Osteoblast (primary cell): ENCODE results near the gene LGI1. TPM values are rescaled to one million over a fixed set of nuclear protein-coding genes. Genes with fewer than 3 reads are reported as not detected.
"Not testable (repeated sequence)": the region's sequence is repeated elsewhere in the genome, so short reads cannot be mapped to it uniquely, and the experiment has no call there.

Experiments
- DNase-seq: peaks from one replicate; pipeline ENCODE4 v3.0.0; 2011; ENCODE audit warnings: low spot score, mixed read lengths; ENCODE audit not compliant: insufficient read length; ENCODE audit errors: missing footprints
- H2AFZ ChIP-seq: 2 replicates; pipeline ENCODE4 v1.6.0; 2011; ENCODE audit warnings: mild to moderate bottlenecking, low read length
- H3K27ac ChIP-seq: 2 replicates; pipeline ENCODE4 v1.5.1; 2011; ENCODE audit warnings: mild to moderate bottlenecking, low read depth, low read length, moderate library complexity
- H3K27me3 ChIP-seq: 2 replicates; pipeline ENCODE4 v1.6.0; 2012; ENCODE audit warnings: mild to moderate bottlenecking, control low read depth, inconsistent platforms, low read length, moderate library complexity; ENCODE audit not compliant: insufficient read depth
- H3K36me3 ChIP-seq: 2 replicates; pipeline ENCODE4 v1.5.1; 2011; ENCODE audit warnings: mild to moderate bottlenecking, low read length, control low read depth, moderate library complexity; ENCODE audit not compliant: insufficient read depth
- H3K4me1 ChIP-seq: 2 replicates; pipeline ENCODE4 v1.5.1; 2011; ENCODE audit warnings: mild to moderate bottlenecking, low read length, control low read depth, moderate library complexity; ENCODE audit not compliant: insufficient read depth
- H3K4me2 ChIP-seq: 2 replicates; pipeline ENCODE4 v1.6.0; 2011; ENCODE audit warnings: mild to moderate bottlenecking, low read length; ENCODE audit not compliant: insufficient read depth
- H3K4me3 ChIP-seq: fragments of 200-600 bp; sonication (generic); 3 replicates; pipeline ENCODE4 v1.5.1; 2012; ENCODE audit warnings: mild to moderate bottlenecking, low read length, inconsistent platforms; ENCODE audit not compliant: insufficient read depth
- H3K79me2 ChIP-seq: 2 replicates; pipeline ENCODE4 v1.6.0; 2012; ENCODE audit warnings: mild to moderate bottlenecking, low read length, control low read depth, inconsistent platforms; ENCODE audit not compliant: insufficient read depth
- H3K9me3 ChIP-seq: 2 replicates; pipeline ENCODE4 v1.5.1; 2011; ENCODE audit warnings: low read depth, low read length, control low read depth
- H4K20me1 ChIP-seq: 2 replicates; pipeline ENCODE4 v1.6.0; 2012; ENCODE audit warnings: mild to moderate bottlenecking, low read length, control low read depth; ENCODE audit not compliant: insufficient read depth
- CTCF ChIP-seq: IDR thresholded peaks from 2 replicates; pipeline ENCODE4 v1.5.1; 2011; ENCODE audit warnings: mild to moderate bottlenecking, low read depth, low read length, moderate library complexity; ENCODE audit errors: extremely low read depth
- total RNA-seq: library from RNA; depleted of rRNA; stranded (reverse); fragments of >200 nt; gene quantifications from 2 replicates; pipeline ENCODE4 v1.2.3, GENCODE V29; 2012

Gene LGI1
- total RNA-seq, 1 donor: not detected

GRCh38 chr10:93820434-93820833, 62.7 kb downstream of the LGI1 start:
- H2AFZ ChIP-seq: no peak overlapping the region
- peaks cover 11% of the 10 kb centered on the region for H3K27me3 ChIP-seq
- no peak for DNase-seq
- no peak overlapping the region for H3K4me2 ChIP-seq
- no peaks in the 10 kb centered on the region for H4K20me1 ChIP-seq
- peaks cover 12% of the 10 kb centered on the region for H3K4me1 ChIP-seq
- no peak overlapping the region for H3K27ac ChIP-seq
- no peak for TF ChIP-seq CTCF
- H3K9me3 ChIP-seq: no peaks in the 10 kb centered on the region
- no peaks in the 10 kb centered on the region for H3K36me3 ChIP-seq
- no peaks in the 10 kb centered on the region for H3K79me2 ChIP-seq
- H3K4me3 ChIP-seq: no peak overlapping the region

GRCh38 chr10:93821051-93821772, 63.5 kb downstream of the LGI1 start:
- no peak overlapping the region for H3K27ac ChIP-seq
- H4K20me1 ChIP-seq: no peaks in the 10 kb centered on the region
- no peaks in the 10 kb centered on the region for H3K79me2 ChIP-seq
- no peaks in the 10 kb centered on the region for H3K36me3 ChIP-seq
- TF ChIP-seq CTCF: peak; percentile 60
- H3K4me2 ChIP-seq: no peak overlapping the region
- DNase-seq: no peak
- peaks cover 11% of the 10 kb centered on the region for H3K27me3 ChIP-seq
- H3K4me1 ChIP-seq: peaks cover 4% of the 10 kb centered on the region
- H2AFZ ChIP-seq: no peak overlapping the region
- no peak overlapping the region for H3K4me3 ChIP-seq
- H3K9me3 ChIP-seq: no peaks in the 10 kb centered on the region

DNA sequence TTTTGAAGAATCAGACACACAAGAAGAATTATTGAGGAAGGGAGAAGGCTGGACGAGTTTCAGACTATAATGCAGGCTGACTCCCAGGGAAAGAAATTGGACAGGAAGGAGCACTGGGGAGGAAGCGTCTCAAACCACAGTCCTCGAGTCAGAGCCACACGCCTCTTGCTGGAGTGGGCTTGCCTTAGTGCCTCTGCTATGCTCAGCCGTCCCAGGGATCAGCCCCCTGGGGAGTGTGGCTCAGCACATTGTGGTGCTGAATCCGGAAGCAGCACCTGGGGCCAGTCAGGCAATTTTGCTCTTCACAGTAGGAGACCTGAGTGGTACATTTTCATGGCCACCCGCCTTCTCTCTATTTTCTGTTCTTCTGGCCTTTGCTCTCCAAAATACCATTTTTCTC, 68.6 kb downstream of the LGI1 start:
- H3K9me3 ChIP-seq: no peaks in the 10 kb centered on the region
- no peaks in the 10 kb centered on the region for H3K4me1 ChIP-seq
- H3K27me3 ChIP-seq: peaks cover 10% of the 10 kb centered on the region
- no peak for TF ChIP-seq CTCF
- no peak overlapping the region for H3K27ac ChIP-seq
- no peaks in the 10 kb centered on the region for H3K36me3 ChIP-seq
- no peak overlapping the region for H3K4me3 ChIP-seq
- H4K20me1 ChIP-seq: no peaks in the 10 kb centered on the region
- DNase-seq: no peak
- H3K4me2 ChIP-seq: no peak overlapping the region
- no peaks in the 10 kb centered on the region for H3K79me2 ChIP-seq
- H2AFZ ChIP-seq: peak overlapping the region; percentile 57

GRCh38 chr10:93827056-93827804, 69.5 kb downstream of the LGI1 start:
- DNase-seq: no peak
- no peaks in the 10 kb centered on the region for H4K20me1 ChIP-seq
- peaks cover 10% of the 10 kb centered on the region for H3K27me3 ChIP-seq
- no peak for TF ChIP-seq CTCF
- no peak overlapping the region for H3K27ac ChIP-seq
- H2AFZ ChIP-seq: no peak overlapping the region
- H3K9me3 ChIP-seq: no peaks in the 10 kb centered on the region
- H3K36me3 ChIP-seq: no peaks in the 10 kb centered on the region
- H3K4me3 ChIP-seq: no peak overlapping the region
- no peaks in the 10 kb centered on the region for H3K79me2 ChIP-seq
- H3K4me2 ChIP-seq: no peak overlapping the region
- no peaks in the 10 kb centered on the region for H3K4me1 ChIP-seq

GRCh38 chr10:93831065-93831464, 73.3 kb downstream of the LGI1 start:
- H3K4me2 ChIP-seq, H3K4me3 ChIP-seq, H3K36me3 ChIP-seq, H3K27ac ChIP-seq, H4K20me1 ChIP-seq, H3K9me3 ChIP-seq, H3K4me1 ChIP-seq, DNase-seq, H3K79me2 ChIP-seq, H2AFZ ChIP-seq: not testable (repeated sequence)
- H3K27me3 ChIP-seq: peaks cover 20% of the 10 kb centered on the region
